Fibroblast of villous mesenchyme (primary cell): ENCODE measurements around the gene EMILIN3. TPM values are rescaled to one million over a fixed set of nuclear protein-coding genes. Genes with fewer than 3 reads are reported as not detected.

Experiments
- DNase-seq: peaks from one replicate; pipeline ENCODE4 v3.0.0-alpha.2; 2010; ENCODE audit warnings: low read depth
- H3K4me3 ChIP-seq: 2 replicates; pipeline ENCODE4 v1.5.1; 2011; ENCODE audit warnings: low read depth, mild to moderate bottlenecking, low read length
- CTCF ChIP-seq: IDR thresholded peaks from 2 replicates; pipeline ENCODE4 v1.5.1; 2012; ENCODE audit warnings: low read depth, mild to moderate bottlenecking, low read length; ENCODE audit not compliant: insufficient read depth
- total RNA-seq: library from RNA; depleted of rRNA; stranded (reverse); fragments of >200 nt; gene quantifications from 2 replicates; pipeline ENCODE4 v1.2.3, GENCODE V29; 2012

Gene EMILIN3
- total RNA-seq, 1 donor, result not detected

- no peak for DNase-seq
- H3K4me3 ChIP-seq, result no peak overlapping the region
- no peak for TF ChIP-seq CTCF
Observed at GRCh38 chr20:41359541-41360011, 7.0 kb downstream of the EMILIN3 start.

GRCh38 chr20:41358717-41359116 is 7.9 kb downstream of the EMILIN3 start:
- TF ChIP-seq CTCF, result no peak
- H3K4me3 ChIP-seq, result no peak overlapping the region
- DNase-seq, result no peak

- no peak for TF ChIP-seq CTCF
- DNase-seq, result no peak
- no peak overlapping the region for H3K4me3 ChIP-seq
Observed at GRCh38 chr20:41358230-41358629, 8.4 kb downstream of the EMILIN3 start.

- DNase-seq, result no peak
Observed at GRCh38 chr20:41357424-41358163, 9.0 kb downstream of the EMILIN3 start.

GRCh38 chr20:41356951-41357350 is 9.7 kb downstream of the EMILIN3 start:
- H3K4me3 ChIP-seq, result no peak overlapping the region
- no peak for TF ChIP-seq CTCF
- DNase-seq, result no peak

More at GRCh38 chr20:41357424-41358163, 9.0 kb downstream of the EMILIN3 start:
- H3K4me3 ChIP-seq, result no peak overlapping the region
- TF ChIP-seq CTCF, result no peak

GRCh38 chr20:41355598-41356203 is 10.9 kb downstream of the EMILIN3 start:
- TF ChIP-seq CTCF, result no peak
- no peak for DNase-seq
- H3K4me3 ChIP-seq, result no peak overlapping the region

- H3K4me3 ChIP-seq, result no peak overlapping the region
- DNase-seq, result no peak
- TF ChIP-seq CTCF, result no peak
Observed at GRCh38 chr20:41355192-41355591, 11.4 kb downstream of the EMILIN3 start.
